Measurements from ENCODE around the gene TEKT2. TPM values are rescaled to one million over a fixed set of nuclear protein-coding genes. Genes with fewer than 3 reads are reported as not detected.

TEKT2 gene
- total RNA-seq, 1 experiment from 2014 or later = 0.20 TPM

DNA sequence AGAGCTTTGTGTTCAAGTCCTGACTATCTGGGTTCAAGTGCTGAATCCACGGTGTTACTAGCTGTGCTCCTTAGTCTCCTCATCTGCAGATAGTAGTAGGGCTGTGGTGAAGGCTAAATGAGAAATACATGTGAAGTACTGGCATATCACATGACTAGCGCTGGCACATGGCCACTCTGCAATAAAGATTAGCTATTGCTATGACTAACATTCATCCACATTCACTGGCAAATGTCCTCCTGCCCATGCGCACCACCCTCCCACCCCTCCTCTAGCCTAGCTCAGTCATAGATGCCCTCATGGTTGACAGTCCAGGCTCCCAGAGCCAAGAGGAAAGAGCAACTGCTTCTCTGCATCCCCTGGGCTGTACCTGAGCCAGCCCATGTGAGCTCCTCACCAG lies 49.6 kb downstream of the TEKT2 start:
- no peak overlapping the region for H2AK5ac ChIP-seq (ENCODE audit: insufficient read length, low read length)
- H3K4me1 ChIP-seq (ENCODE audit: insufficient read depth, low read length) = 0 out of 2 replicates have a peak, but pooled peaks cover 2% of the 10 kb centered on the region
- no peak overlapping the region for H3K56ac ChIP-seq (ENCODE audit: insufficient read length, low read depth, low read length)
- Mint-ChIP-seq H3K27ac (peak overlapping the region in 1 of 3 experiments; percentile 74; a peak in 1 of 7 replicates), H3K27me3 (ENCODE audit: low read depth) (peaks cover 2% of the 10 kb centered on the region), H3K4me3 (no peak overlapping the region), H3K36me3 (ENCODE audit: insufficient read depth in 1 of 3, low read depth in 3 of 3) (peaks cover 3 to 21% (median 10%) of the 10 kb centered on the region in 3 experiments; a peak in 6 of 7 replicates), H3K4me1 (peaks cover 6 to 12% of the 10 kb centered on the region in 2 experiments), H3K9me3 (no peaks in the 10 kb centered on the region)
- H4K91ac ChIP-seq (ENCODE audit: insufficient read length, low read depth, low read length) = no peak overlapping the region
- H3T11ph ChIP-seq (ENCODE audit: low read length) = no peak overlapping the region
- no peaks in the 10 kb centered on the region for H4K20me1 ChIP-seq (ENCODE audit: control insufficient read depth, insufficient read depth, insufficient read length)
- no peak overlapping the region for H3K4me2 ChIP-seq (ENCODE audit: insufficient read depth, insufficient read length, low read length)
- H3K9ac ChIP-seq (ENCODE audit: extremely low read depth, insufficient read length, low read length) = no peak overlapping the region
- H2AFZ ChIP-seq (ENCODE audit: low read length) = no peak overlapping the region
- H4K8ac ChIP-seq (replicated peaks; ENCODE audit: insufficient read length, low read depth, low read length) = no peak overlapping the region
- no peak overlapping the region for H3K23ac ChIP-seq (ENCODE audit: insufficient read length, low read depth, low read length)
- H2BK120ac ChIP-seq (ENCODE audit: low read depth, low read length, poor library complexity, severe bottlenecking) = no peak overlapping the region
- WGBS (ENCODE audit: extremely low coverage, insufficient read length, low lambda C conversion rate) = no CpG with 5 or more reads among the region's 3 CpGs
- H3K14ac ChIP-seq (ENCODE audit: insufficient read depth, low read length) = no peak overlapping the region
- no peaks in the 10 kb centered on the region for H3K79me2 ChIP-seq (ENCODE audit: insufficient read depth, low read length)
- H3K4ac ChIP-seq (ENCODE audit: low read depth, low read length) = no peak overlapping the region
- H2BK20ac ChIP-seq (ENCODE audit: low read depth, low read length, poor library complexity, severe bottlenecking) = no peak overlapping the region
- H3K18ac ChIP-seq (ENCODE audit: insufficient read length, low read depth, low read length) = no peak overlapping the region
- H3K79me1 ChIP-seq (ENCODE audit: insufficient read depth, low read depth, low read length, poor library complexity, severe bottlenecking) = no peaks in the 10 kb centered on the region
- no peak for DNase-seq
- no peak overlapping the region for H4K5ac ChIP-seq (ENCODE audit: insufficient read length, low read depth, low read length)
- H2BK12ac ChIP-seq (ENCODE audit: insufficient read length, low read depth, low read length) = no peak overlapping the region
- TF ChIP-seq, protein P1, sequence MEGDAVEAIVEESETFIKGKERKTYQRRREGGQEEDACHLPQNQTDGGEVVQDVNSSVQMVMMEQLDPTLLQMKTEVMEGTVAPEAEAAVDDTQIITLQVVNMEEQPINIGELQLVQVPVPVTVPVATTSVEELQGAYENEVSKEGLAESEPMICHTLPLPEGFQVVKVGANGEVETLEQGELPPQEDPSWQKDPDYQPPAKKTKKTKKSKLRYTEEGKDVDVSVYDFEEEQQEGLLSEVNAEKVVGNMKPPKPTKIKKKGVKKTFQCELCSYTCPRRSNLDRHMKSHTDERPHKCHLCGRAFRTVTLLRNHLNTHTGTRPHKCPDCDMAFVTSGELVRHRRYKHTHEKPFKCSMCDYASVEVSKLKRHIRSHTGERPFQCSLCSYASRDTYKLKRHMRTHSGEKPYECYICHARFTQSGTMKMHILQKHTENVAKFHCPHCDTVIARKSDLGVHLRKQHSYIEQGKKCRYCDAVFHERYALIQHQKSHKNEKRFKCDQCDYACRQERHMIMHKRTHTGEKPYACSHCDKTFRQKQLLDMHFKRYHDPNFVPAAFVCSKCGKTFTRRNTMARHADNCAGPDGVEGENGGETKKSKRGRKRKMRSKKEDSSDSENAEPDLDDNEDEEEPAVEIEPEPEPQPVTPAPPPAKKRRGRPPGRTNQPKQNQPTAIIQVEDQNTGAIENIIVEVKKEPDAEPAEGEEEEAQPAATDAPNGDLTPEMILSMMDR (conservative IDR thresholded peaks at IDR 0.05) = no peak
- H3K27ac ChIP-seq (ENCODE audit: insufficient read length, low read depth, low read length) = no peak overlapping the region
- no peak overlapping the region for H2BK15ac ChIP-seq (ENCODE audit: low read depth, low read length)
- no peaks in the 10 kb centered on the region for H3K27me3 ChIP-seq (ENCODE audit: insufficient read depth, low read length)
- no peaks in the 10 kb centered on the region for H3K23me2 ChIP-seq (ENCODE audit: insufficient read length, low read depth, low read length, poor library complexity, severe bottlenecking)
- no peak overlapping the region for H2BK5ac ChIP-seq (ENCODE audit: insufficient read length, low read length)
- H3K9me3 ChIP-seq (ENCODE audit: control insufficient read depth, low read depth, low read length) = no peaks in the 10 kb centered on the region

Data from H9 (cell line).